ENCODE measurements around the gene GPM6B.
A peak's percentile ranks its signal among the peaks of the same experiment; 100 is the strongest.

GPM6B gene

GRCh38 chrX:13857804-13858203, 40.9 kb upstream of the GPM6B start:
- Histone ChIP-seq H3K4me3 (ENCODE audit: severe bottlenecking) (no peak overlapping the region), H3K9me3 (ENCODE audit: severe bottlenecking) (no peaks in the 10 kb centered on the region), H3K27ac (ENCODE audit: poor library complexity, severe bottlenecking) (no peak overlapping the region), H3K27me3 (ENCODE audit: insufficient read depth, poor library complexity, severe bottlenecking) (no peaks in the 10 kb centered on the region), H3K4me1 (ENCODE audit: insufficient read depth, poor library complexity, severe bottlenecking) (no peaks in the 10 kb centered on the region), H3K36me3 (ENCODE audit: low read depth) (no peaks in the 10 kb centered on the region)
- TF ChIP-seq, protein P1, sequence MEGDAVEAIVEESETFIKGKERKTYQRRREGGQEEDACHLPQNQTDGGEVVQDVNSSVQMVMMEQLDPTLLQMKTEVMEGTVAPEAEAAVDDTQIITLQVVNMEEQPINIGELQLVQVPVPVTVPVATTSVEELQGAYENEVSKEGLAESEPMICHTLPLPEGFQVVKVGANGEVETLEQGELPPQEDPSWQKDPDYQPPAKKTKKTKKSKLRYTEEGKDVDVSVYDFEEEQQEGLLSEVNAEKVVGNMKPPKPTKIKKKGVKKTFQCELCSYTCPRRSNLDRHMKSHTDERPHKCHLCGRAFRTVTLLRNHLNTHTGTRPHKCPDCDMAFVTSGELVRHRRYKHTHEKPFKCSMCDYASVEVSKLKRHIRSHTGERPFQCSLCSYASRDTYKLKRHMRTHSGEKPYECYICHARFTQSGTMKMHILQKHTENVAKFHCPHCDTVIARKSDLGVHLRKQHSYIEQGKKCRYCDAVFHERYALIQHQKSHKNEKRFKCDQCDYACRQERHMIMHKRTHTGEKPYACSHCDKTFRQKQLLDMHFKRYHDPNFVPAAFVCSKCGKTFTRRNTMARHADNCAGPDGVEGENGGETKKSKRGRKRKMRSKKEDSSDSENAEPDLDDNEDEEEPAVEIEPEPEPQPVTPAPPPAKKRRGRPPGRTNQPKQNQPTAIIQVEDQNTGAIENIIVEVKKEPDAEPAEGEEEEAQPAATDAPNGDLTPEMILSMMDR (IDR thresholded peaks at IDR 0.05; ENCODE audit: poor library complexity, severe bottlenecking) = no peak
- ATAC-seq (ENCODE audit: low read depth) = no peak
- DNase-seq (ENCODE audit: low spot score) = no peak

- H3K4me1 ChIP-seq (ENCODE audit: insufficient read depth, poor library complexity, severe bottlenecking) = no peaks in the 10 kb centered on the region
- H3K36me3 ChIP-seq (ENCODE audit: low read depth) = no peaks in the 10 kb centered on the region
- no peak for ATAC-seq (ENCODE audit: low read depth)
- H3K27ac ChIP-seq (ENCODE audit: poor library complexity, severe bottlenecking) = no peak overlapping the region
- no peaks in the 10 kb centered on the region for H3K9me3 ChIP-seq (ENCODE audit: severe bottlenecking)
- no peak overlapping the region for H3K4me3 ChIP-seq (ENCODE audit: severe bottlenecking)
- no peak for DNase-seq (ENCODE audit: low spot score)
- TF ChIP-seq, protein P1 (IDR thresholded peaks at IDR 0.05; ENCODE audit: poor library complexity, severe bottlenecking) = no peak
- H3K27me3 ChIP-seq (ENCODE audit: insufficient read depth, poor library complexity, severe bottlenecking) = no peaks in the 10 kb centered on the region
Observed at GRCh38 chrX:13855689-13856450, 39.0 kb upstream of the GPM6B start.

- no peak for DNase-seq (ENCODE audit: low spot score)
- no peaks in the 10 kb centered on the region for H3K4me1 ChIP-seq (ENCODE audit: insufficient read depth, poor library complexity, severe bottlenecking)
- no peak for ATAC-seq (ENCODE audit: low read depth)
- H3K4me3 ChIP-seq (ENCODE audit: severe bottlenecking) = no peak overlapping the region
- no peak overlapping the region for H3K27ac ChIP-seq (ENCODE audit: poor library complexity, severe bottlenecking)
- TF ChIP-seq, protein P1 (IDR thresholded peaks at IDR 0.05; ENCODE audit: poor library complexity, severe bottlenecking) = no peak
- H3K36me3 ChIP-seq (ENCODE audit: low read depth) = no peaks in the 10 kb centered on the region
- H3K9me3 ChIP-seq (ENCODE audit: severe bottlenecking) = no peaks in the 10 kb centered on the region
- no peaks in the 10 kb centered on the region for H3K27me3 ChIP-seq (ENCODE audit: insufficient read depth, poor library complexity, severe bottlenecking)
Observed at GRCh38 chrX:13854003-13854402, 37.1 kb upstream of the GPM6B start.

GRCh38 chrX:13852001-13852695, 35.3 kb upstream of the GPM6B start:
- Histone ChIP-seq H3K36me3 (ENCODE audit: low read depth) (no peaks in the 10 kb centered on the region), H3K4me3 (ENCODE audit: severe bottlenecking) (no peak overlapping the region), H3K27ac (ENCODE audit: poor library complexity, severe bottlenecking) (no peak overlapping the region), H3K9me3 (ENCODE audit: severe bottlenecking) (no peaks in the 10 kb centered on the region), H3K27me3 (ENCODE audit: insufficient read depth, poor library complexity, severe bottlenecking) (no peaks in the 10 kb centered on the region), H3K4me1 (ENCODE audit: insufficient read depth, poor library complexity, severe bottlenecking) (no peaks in the 10 kb centered on the region)
- ATAC-seq (ENCODE audit: low read depth) (no peak), DNase-seq (ENCODE audit: low spot score) (no peak)
- TF ChIP-seq, protein P1 (IDR thresholded peaks at IDR 0.05; ENCODE audit: poor library complexity, severe bottlenecking) = peak; percentile 8

All from RWPE2 (cell line).